Omental fat pad (tissue), 4 donors: Measurements from ENCODE around the gene MAIP1. TPM values are rescaled to one million over a fixed set of nuclear protein-coding genes. Genes with fewer than 3 reads are reported as not detected.

ENCODE experiments used
- ATAC-seq: fragments of 150-250 bp; one replicate; pipeline ENCODE4 v1.9.1; 2016; ENCODE audit warnings: mild to moderate bottlenecking, moderate library complexity; ENCODE audit not compliant: low FRiP score
- DNase-seq: peaks from one replicate; pipeline ENCODE4 v3.0.0-alpha.2; 2019; ENCODE audit warnings: low spot score
- CTCF ChIP-seq, 3 donors: fragments of 450-650 bp; IDR thresholded peaks; one replicate each; pipeline ENCODE4 v1.5.1; 2016 to 2017; ENCODE audit warnings: antibody characterized with exemption in 3 of 3, mild to moderate bottlenecking in 3 of 3, moderate library complexity in 2 of 3
- total RNA-seq, 4 donors: library from RNA; depleted of rRNA; stranded (reverse); fragments of >200 nt; gene quantifications; one replicate each; pipeline ENCODE4 v1.1.0, GENCODE V29; 2016

The MAIP1 gene
- total RNA-seq, 4 donors from 2014 or later: 10.2 to 21.7 (median 20.0) TPM

- ATAC-seq: no peak
- TF ChIP-seq CTCF (IDR thresholded peaks at IDR 0.05): no peak
- no peak for DNase-seq
These were observed 39.5 kb downstream of the MAIP1 start for GRCh38 chr2:199994896-199995295.

- ATAC-seq (no peak), DNase-seq (no peak)
- TF ChIP-seq CTCF (IDR thresholded peaks at IDR 0.05): no peak
These were observed 41.9 kb downstream of the MAIP1 start for GRCh38 chr2:199997296-199997695.

- ATAC-seq (no peak), DNase-seq (no peak)
- no peak for TF ChIP-seq CTCF (IDR thresholded peaks at IDR 0.05)
These were observed 43.8 kb downstream of the MAIP1 start for GRCh38 chr2:199999166-199999565.

GRCh38 chr2:200000444-200001163, 45.2 kb downstream of the MAIP1 start:
- TF ChIP-seq CTCF (IDR thresholded peaks at IDR 0.05): no peak
- no peak for ATAC-seq
- DNase-seq: no peak

GRCh38 chr2:200003444-200003843, 48.1 kb downstream of the MAIP1 start:
- no peak for TF ChIP-seq CTCF (IDR thresholded peaks at IDR 0.05)
- no peak for ATAC-seq
- no peak for DNase-seq

- no peak for TF ChIP-seq CTCF (IDR thresholded peaks at IDR 0.05)
- ATAC-seq: no peak
These were observed 50.3 kb downstream of the MAIP1 start for GRCh38 chr2:200005675-200006074.

GRCh38 chr2:200007306-200007705, 51.9 kb downstream of the MAIP1 start:
- DNase-seq: no peak
- TF ChIP-seq CTCF (IDR thresholded peaks at IDR 0.05): no peak
- no peak for ATAC-seq

More at GRCh38 chr2:200005675-200006074, 50.3 kb downstream of the MAIP1 start:
- DNase-seq: no peak
